Prostate gland (tissue), 2 donors: Measurements from ENCODE around the gene ABO. TPM values are rescaled to one million over a fixed set of nuclear protein-coding genes. Genes with fewer than 3 reads are reported as not detected.
"Not testable (repeated sequence)": the region's sequence is repeated elsewhere in the genome, so short reads cannot be mapped to it uniquely, and the experiment has no call there.

Experiments used
- DNase-seq: peaks from one replicate; pipeline ENCODE4 v3.0.0-alpha.2; 2019; ENCODE audit warnings: low spot score
- H3K27ac ChIP-seq, 2 donors: fragments of 200-600 bp; sonication (generic); 2 replicates each; pipeline ENCODE4 v1.5.1; 2017 to 2019
- H3K27me3 ChIP-seq: fragments of 200-600 bp; sonication (generic); replicated peaks from 2 replicates; pipeline ENCODE4 v1.5.1; 2019; ENCODE audit not compliant: insufficient read depth
- H3K36me3 ChIP-seq, 2 donors: fragments of 200-600 bp; sonication (generic); 1 replicate in 1 of 2; 2 replicates in 1 of 2; pipeline versions ENCODE4 v1.5.1 to v1.8.1; 2017 to 2019
- H3K4me1 ChIP-seq: fragments of 200-600 bp; sonication (generic); replicated peaks from 2 replicates; pipeline ENCODE4 v1.5.1; 2019
- H3K4me3 ChIP-seq, 2 donors: fragments of 200-600 bp; sonication (generic); 2 replicates each; pipeline ENCODE4 v1.5.1; 2017 to 2019
- H3K9me3 ChIP-seq: fragments of 200-600 bp; sonication (generic); 2 replicates; pipeline ENCODE4 v1.5.1; 2017
- CTCF ChIP-seq, 4 experiments: fragments of 200-600 bp in 2 of 4; fragments of 450-650 bp in 2 of 4; sonication (generic) in 2 of 4; IDR thresholded peaks; 1 replicate in 3 of 4; 2 replicates in 1 of 4; pipeline ENCODE4 v1.5.1; 2016 to 2019; ENCODE audit warnings: antibody characterized with exemption in 4 of 4, mild to moderate bottlenecking in 2 of 4, moderate library complexity in 2 of 4
- POLR2A ChIP-seq: fragments of 450-650 bp; IDR thresholded peaks from one replicate; pipeline ENCODE4 v1.6.1; 2016; ENCODE audit warnings: antibody characterized with exemption, mild to moderate bottlenecking
- POLR2AphosphoS5 ChIP-seq: sonication (generic); formaldehyde crosslinking; IDR thresholded peaks from one replicate; pipeline ENCODE4 v1.6.1; 2017; ENCODE audit warnings: antibody characterized with exemption
- WGBS: methylation state at CpG from one replicate; pipeline ENCODE4 v1.1.5; 2018; 5-methylcytosine and 5-hydroxymethylcytosine counted together
- intact Hi-C: fragments of 100-400 bp; cut with DNase I; formaldehyde crosslinking; loops from one replicate; pipeline ENCODE4 v1.14.2; 2022
- small RNA-seq, 2 donors: library from RNA; depleted of rRNA; stranded (forward); fragments of <200 nt; gene quantifications; one replicate each; pipeline ENCODE3, GENCODE V24; 2016
- total RNA-seq, 2 donors: library from RNA; depleted of rRNA; stranded (reverse); fragments of >200 nt; gene quantifications; one replicate each; pipeline ENCODE4 v1.1.0, GENCODE V29; 2016

Gene ABO
- total RNA-seq, 2 donors from 2014 or later, result 3.5 to 14.8 TPM

- no peak overlapping the region for H3K4me3 ChIP-seq
- no peaks in the 10 kb centered on the region for H3K4me1 ChIP-seq
- DNase-seq, result no peak
- no peaks in the 10 kb centered on the region for H3K36me3 ChIP-seq
- intact Hi-C loops, result no loop called here
- 78% methylated on average over 15 of the region's 16 CpGs for WGBS
- H3K27me3 ChIP-seq, result no peaks in the 10 kb centered on the region
- TF ChIP-seq POLR2AphosphoS5 (no peak), POLR2A (no peak), CTCF (IDR thresholded peaks at IDR 0.05) (no peak)
- no peaks in the 10 kb centered on the region for H3K9me3 ChIP-seq
- H3K27ac ChIP-seq, result no peak overlapping the region
Measured at GRCh38 chr9:133207540-133208170, 67.3 kb downstream of the ABO start.

GRCh38 chr9:133207021-133207531 lies 67.9 kb downstream of the ABO start:
- Histone ChIP-seq H3K27ac (no peak overlapping the region), H3K27me3 (no peaks in the 10 kb centered on the region), H3K4me3 (no peak overlapping the region), H3K4me1 (no peaks in the 10 kb centered on the region), H3K36me3 (no peaks in the 10 kb centered on the region), H3K9me3 (no peaks in the 10 kb centered on the region)
- intact Hi-C loops, result no loop called here
- TF ChIP-seq POLR2A, result no peak
- no peak for TF ChIP-seq POLR2AphosphoS5
- no peak for TF ChIP-seq CTCF (IDR thresholded peaks at IDR 0.05)
- 90% methylated on average over 14 of the region's 14 CpGs for WGBS
- DNase-seq, result no peak

GRCh38 chr9:133205996-133206931 lies 68.7 kb downstream of the ABO start:
- no peak for TF ChIP-seq POLR2AphosphoS5
- TF ChIP-seq CTCF (IDR thresholded peaks at IDR 0.05), result no peak
- TF ChIP-seq POLR2A, result no peak
- 81% methylated on average over 35 of the region's 35 CpGs for WGBS
- intact Hi-C loops, result no loop called here

GRCh38 chr9:133205481-133205887 lies 69.5 kb downstream of the ABO start:
- intact Hi-C loops, H3K36me3 ChIP-seq, H3K27me3 ChIP-seq, H3K9me3 ChIP-seq, H3K27ac ChIP-seq, H3K4me3 ChIP-seq, H3K4me1 ChIP-seq, DNase-seq: not testable (repeated sequence)
- WGBS, result 73% methylated on average over 8 of the region's 14 CpGs

More at GRCh38 chr9:133205996-133206931, 68.7 kb downstream of the ABO start:
- H3K27me3 ChIP-seq, result no peaks in the 10 kb centered on the region
- no peaks in the 10 kb centered on the region for H3K9me3 ChIP-seq
- H3K36me3 ChIP-seq, result no peaks in the 10 kb centered on the region
- no peak for DNase-seq
- H3K4me3 ChIP-seq, result no peak overlapping the region
- H3K27ac ChIP-seq, result no peak overlapping the region
- no peaks in the 10 kb centered on the region for H3K4me1 ChIP-seq

Small RNA genes within 50 kb of the gene (small RNA-seq; reads per million reads assigned to genes)
- gene RF00019, result 0 reads per million in 2 donors

Other genes starting within 250 kb of the ABO start
- gene GTF3C5, start 244.2 kb downstream of the ABO start, total RNA-seq, result 10 to 100 TPM; 63.1 to 97.2 TPM
- 1 to 10 TPM; 1.7 to 2.8 TPM for gene CEL, start 213.2 kb downstream of the ABO start, total RNA-seq
- gene RALGDS, start 154.0 kb downstream of the ABO start, total RNA-seq, result 10 to 100 TPM; 49.6 to 77.4 TPM
- 10 to 100 TPM; 10.7 to 14.0 TPM for gene GBGT1, start 111.3 kb downstream of the ABO start, total RNA-seq
- gene OBP2B, start 66.0 kb downstream of the ABO start, total RNA-seq, result 10 to 100 TPM in 1 of 2 donors, 1 to 10 TPM in 1; 1.6 to 35.2 TPM
- 10 to 100 TPM; 25.7 to 40.3 TPM for gene SURF6, start 61.0 kb upstream of the ABO start, total RNA-seq
- gene MED22, start 72.9 kb upstream of the ABO start, total RNA-seq, result 10 to 100 TPM; 31.1 to 32.6 TPM
- 1,000 to 10,000 TPM; 1,667 to 2,501 TPM for gene RPL7A, start 73.0 kb upstream of the ABO start, total RNA-seq
- gene SURF1, start 81.3 kb upstream of the ABO start, total RNA-seq, result 10 to 100 TPM; 53.3 to 73.8 TPM
- 10 to 100 TPM; 16.4 to 57.6 TPM for gene SURF2, start 81.3 kb upstream of the ABO start, total RNA-seq
- 100 to 1,000 TPM; 185 to 204 TPM for gene SURF4, start 100.9 kb upstream of the ABO start, total RNA-seq
- gene STKLD1, start 101.2 kb upstream of the ABO start, total RNA-seq, result 1 to 10 TPM in 1 of 2 donors, under 1 TPM in 1; 0.87 to 1.0 TPM
- 10 to 100 TPM; 20.8 to 34.5 TPM for gene REXO4, start 142.8 kb upstream of the ABO start, total RNA-seq
- gene ADAMTS13, start 147.2 kb upstream of the ABO start, total RNA-seq, result 1 to 10 TPM; 2.8 to 8.1 TPM
- 10 to 100 TPM; 23.0 to 40.2 TPM for gene CACFD1, start 184.8 kb upstream of the ABO start, total RNA-seq
- 1 to 10 TPM in 1 of 2 donors, under 1 TPM in 1; 0.77 to 3.4 TPM for gene SLC2A6, start 203.9 kb upstream of the ABO start, total RNA-seq
- not detected for gene MYMK, start 249.8 kb upstream of the ABO start, total RNA-seq